GM19467 (cell line): Measurements from ENCODE around the gene C14orf119.

ENCODE experiments used
- ATAC-seq: cut with Tn5 transposase; IDR thresholded peaks from one replicate; pipeline ENCODE4 v1.9.1; 2021; ENCODE audit warnings: mild to moderate bottlenecking, moderate library complexity; ENCODE audit not compliant: unreplicated experiment

The C14orf119 gene

DNA sequence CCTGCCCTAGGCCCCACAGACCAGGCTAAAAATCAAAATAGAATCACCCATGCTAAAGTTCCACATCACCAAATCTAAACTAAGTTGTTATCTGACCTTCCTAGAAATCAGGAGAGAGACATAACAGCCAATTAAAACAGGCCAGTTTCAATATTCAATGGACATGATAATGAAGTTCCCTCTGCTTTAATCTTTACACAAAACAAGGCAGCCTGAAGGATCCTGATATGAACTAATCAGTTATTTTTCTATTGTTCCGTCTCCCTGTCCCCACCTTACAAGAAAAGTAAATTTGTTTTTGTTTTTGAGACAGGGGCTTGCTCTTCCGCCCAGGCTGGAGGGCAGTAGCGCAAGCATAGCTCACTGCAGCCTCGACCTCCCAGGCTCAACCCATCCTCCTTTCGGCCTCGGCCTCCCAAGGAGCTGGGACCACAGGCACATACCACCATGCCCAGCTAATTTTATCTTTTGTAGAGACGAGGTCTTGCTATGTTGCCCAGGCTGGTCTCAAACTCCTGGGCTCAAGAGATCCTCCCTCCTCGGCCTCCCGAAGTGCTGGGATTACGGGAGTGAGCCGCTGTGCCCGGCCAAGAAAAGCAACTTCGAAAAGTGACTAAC is 29.1 kb downstream of the C14orf119 start:
- no peak for ATAC-seq

DNA sequence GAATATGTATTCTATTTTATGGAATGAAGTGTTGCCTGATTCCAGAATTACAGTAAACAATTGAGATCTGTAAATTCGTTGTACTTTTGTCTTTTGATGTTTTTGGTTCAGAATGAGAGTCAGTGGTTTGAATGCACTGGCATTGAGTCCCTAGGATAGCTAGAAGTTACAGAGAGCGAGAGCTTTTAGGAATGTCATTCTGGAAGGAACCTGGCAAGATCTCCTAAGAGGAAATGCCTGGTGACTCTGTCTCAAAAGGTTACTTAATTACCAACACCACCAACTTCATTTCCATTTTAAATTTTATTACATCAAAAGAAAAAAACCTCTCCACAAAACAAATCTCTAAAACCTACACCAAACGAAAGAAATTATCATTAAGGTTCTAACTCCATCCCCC is 29.7 kb downstream of the C14orf119 start:
- no peak for ATAC-seq

DNA sequence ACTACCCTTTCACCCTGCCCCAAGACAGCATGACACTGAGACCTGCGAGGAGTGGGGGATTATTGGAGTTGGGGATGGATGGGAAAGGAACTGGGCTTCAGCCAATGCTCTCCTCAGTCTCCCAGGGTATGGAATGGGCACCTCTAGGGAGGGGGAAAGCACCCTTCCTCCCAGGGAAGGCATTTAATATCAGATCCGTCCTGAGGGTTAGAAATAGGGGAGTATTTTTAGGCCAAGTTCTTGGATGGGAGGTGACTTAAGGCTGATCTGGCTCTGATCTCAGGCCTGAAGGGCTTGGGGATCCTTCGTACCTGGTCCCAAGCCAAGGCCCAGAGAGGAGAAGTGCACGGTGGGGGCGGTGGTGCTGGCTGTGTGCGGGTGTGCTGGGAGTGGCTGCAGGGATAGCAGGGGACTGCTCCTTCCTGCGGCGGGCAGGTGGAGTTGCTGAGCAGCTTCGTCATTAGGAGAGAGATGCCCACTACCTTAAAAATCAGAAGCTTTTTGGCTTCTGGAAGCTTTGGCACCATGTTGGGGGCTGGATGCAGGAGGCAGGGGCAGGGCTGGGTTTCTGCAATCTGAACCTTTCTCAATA is 30.7 kb downstream of the C14orf119 start:
- ATAC-seq: no peak

DNA sequence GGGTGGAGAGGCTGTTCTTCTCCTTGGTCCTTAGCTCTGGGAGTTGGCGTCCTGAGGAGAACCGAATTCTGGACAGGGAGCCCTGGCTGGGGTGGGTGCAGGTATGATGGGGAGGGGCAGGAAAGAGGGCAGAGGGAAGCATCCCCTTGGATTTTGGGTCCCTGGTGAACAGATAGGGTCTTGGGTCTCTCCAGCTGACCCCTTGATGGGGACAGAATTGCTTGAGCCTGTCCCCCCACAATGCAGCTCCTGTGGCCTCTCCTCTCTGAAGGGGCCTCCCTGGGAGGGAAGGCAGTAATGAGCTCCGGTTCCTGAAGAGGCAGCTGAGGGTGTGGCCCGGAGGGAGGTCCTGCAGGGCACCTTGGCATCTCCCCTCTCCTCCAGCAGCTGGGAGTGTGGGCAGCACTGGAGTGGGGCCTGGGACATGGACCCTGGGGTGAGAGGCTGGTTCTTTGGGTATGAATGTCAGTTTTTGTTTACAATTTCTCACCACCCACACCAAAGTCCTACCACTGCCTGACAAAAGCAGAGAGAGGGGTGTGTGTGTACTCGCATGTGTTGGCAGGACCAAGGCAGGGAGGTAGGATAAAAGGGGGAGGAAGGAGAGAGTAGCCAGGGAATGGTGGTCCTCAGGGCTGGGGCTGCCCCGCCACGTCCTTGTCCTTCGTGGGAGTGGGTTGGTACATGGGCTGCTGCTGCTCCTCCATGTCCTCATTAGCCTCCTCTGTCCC is 31.4 kb downstream of the C14orf119 start:
- no peak for ATAC-seq

DNA sequence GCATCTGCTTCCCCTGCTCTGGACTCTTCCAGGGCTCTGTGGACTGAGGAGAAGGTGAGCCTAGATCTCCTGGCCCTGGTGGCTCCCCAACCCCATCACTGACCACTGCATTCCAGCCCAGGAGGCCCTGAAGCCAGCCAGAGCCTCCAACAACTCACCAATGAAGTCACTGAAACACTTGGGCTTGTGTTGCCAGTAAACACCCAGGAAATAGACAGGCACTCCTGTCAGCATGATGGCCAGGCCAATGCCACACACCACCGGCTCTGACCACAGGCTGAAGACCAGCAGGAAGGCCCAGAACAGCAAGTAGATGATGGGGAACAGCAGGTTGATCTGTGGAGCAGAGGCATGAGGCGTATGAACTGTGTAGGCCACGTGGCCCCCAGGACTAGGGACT is 32.6 kb downstream of the C14orf119 start:
- ATAC-seq: no peak

DNA sequence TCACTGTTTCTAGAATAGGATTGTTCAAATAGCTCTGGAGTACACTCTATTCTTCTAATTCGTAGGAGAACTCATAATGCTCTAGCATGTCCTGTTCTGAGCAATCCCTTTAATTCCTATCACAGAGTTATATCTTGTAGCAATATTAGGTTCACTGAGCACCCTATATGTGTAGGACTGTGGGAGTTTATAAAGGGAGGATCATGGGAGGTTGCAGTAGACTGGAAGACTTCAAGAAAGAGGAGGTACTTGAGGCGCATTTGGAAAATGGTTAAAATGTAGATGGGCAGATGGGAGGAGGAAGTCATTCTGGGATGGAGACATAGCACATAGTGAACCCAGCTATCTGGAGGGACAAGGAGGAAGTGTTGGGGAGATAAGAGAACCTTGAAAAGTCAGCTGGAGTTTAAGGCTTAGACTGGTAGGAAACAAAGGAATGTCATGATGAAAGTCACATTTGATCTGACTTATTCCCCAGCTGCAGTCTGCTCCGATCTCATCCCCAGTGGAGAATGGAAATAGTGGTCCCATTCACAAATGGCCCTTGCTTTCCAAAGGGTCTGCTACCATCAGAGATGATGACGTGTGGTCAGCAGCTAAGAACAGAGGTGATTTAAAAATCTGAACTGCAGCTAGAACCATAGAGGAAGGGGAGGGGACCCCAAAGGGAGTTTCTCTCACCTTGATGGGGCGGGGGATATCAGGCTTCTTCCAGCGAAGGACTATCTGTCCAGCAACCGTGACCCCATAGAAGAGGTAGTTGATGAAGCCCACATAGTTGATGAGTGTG is 33.9 kb downstream of the C14orf119 start:
- ATAC-seq: no peak

DNA sequence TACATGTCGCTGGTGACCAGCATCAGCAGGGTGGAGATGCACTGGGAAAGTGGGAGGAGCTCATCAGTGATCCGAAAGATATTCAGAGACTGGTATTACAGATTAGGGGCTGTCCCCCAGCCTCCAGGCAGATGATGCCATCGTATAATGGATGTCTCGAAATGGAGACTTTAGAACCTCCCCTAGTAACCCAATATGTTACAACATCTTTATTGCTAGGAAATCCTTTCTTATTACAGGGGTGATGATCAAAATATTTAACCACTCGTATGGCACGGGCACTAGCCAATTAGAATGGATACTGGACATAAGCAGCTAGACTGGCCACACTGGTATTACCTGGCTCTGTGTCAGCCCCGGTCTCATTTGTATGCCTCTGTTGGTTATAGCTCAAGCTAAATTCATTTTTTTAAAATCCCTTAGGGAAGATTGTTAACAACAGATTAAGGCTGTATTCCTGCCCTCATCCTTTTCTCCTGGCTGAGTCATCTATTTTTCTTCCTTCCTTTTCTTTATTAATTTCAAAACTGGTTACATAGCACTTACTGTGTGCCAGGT is 34.5 kb downstream of the C14orf119 start:
- ATAC-seq: no peak

DNA sequence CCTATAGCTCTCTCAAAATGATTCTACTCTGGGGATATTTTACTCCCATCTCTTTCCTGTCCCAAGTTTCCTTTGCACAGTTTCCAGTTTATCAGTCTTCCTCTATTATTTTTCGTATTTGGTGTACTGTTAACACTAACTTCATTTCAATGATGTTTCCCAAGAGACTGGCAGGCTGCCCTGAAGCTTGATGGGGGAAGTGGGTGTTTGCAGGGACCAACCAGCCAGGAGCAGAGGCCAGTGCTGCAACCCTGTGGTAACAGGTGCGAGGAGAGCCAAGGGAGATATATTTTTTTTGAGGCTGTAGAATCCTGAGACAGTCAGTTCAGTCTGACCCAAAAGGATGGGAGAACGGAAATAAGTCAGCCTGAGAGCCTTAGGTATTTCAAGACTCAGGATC is 35.6 kb downstream of the C14orf119 start:
- no peak for ATAC-seq

DNA sequence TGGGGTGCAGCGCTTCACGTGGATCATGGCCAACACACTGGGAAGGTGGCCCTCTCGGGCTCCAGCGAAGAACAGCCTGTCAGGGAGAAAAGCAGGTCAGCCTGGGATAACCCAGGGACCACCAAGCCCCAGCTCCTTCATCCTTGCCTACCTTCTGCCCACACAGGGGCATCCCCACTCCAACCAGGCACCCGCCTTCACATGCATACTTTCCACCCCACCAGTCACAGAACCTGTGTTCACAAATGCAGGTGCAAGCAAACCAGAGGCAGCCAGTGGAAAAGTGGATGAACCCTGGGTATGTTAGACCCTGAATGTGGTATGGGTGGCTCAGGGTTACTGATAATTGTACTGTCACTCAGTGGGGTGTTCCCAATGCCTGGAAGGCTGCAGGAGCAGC is 36.2 kb downstream of the C14orf119 start:
- no peak for ATAC-seq

DNA sequence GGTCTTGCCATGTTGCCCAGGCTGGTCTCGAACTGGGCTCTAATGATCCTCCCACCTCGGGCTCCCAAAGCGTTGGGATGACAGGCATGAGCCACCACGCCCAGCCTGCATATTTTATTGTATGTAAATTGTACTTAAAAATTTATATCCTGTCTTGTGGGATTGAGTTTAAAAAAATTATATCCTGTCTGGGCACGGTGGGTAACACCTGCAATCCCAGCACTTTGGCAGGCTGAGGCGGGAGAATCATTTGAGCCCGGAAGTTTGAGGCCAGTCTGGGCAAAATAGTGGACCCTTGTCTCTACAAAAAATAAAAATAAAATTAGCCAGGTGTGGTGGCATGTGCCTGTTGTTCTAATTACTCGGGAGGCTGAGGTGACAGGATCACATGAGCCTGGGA is 37.7 kb downstream of the C14orf119 start:
- no peak for ATAC-seq

DNA sequence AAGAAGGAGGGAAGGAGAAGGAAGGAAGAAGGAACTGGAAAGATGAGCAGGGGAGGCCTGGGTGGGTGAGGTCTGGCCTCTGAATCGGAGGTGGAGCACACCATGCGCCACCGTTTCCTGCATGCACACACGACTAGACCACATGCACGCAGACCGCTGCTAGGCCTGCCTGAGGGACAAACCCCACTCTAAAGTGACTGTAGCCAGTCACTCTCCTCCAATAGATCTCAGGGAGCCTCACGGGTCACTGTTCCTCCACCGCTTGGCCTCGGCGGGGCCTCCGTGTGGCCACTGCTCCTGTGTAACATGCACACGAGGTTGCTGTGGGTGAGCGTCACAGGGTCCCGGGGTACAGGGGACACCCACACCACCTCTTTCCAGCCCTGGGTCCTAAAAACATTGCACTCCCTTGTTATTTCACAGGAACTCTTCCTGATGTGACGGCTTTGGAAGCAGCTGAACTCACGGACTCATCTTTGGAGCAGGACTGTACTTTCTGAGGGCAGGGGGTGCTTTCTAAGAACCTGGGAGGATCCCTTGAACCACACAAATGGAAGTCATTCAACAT is 41.3 kb downstream of the C14orf119 start:
- ATAC-seq: no peak

DNA sequence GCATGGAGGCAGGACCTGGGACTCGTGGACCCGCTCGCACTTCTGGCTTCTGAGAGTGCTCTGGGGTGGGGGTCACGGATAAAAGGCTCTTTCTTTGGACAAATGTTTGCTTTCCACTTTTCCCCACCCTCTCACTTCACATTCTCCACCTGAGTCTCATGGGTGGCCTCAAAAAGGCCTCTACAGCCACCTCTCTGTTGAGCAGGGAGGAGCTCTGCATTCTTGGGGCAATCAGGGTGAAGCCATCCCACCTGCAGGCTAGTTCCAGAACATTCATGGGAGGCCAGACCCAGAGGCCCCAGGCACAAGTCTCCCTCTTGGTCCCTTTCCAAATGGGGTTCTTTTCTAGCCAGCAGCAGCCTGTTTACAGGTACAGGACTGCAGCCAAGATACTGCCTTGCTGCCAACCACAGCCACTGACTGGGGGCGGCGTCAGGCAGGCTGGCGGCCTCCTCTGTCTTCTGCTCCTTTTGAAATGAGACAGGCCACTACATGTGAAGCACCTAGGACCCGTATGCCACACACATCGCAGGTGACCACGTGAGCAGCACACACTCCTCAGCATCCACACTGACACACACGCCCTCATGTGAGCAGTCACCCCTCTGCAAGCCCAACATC is 42.0 kb downstream of the C14orf119 start:
- ATAC-seq: no peak

DNA sequence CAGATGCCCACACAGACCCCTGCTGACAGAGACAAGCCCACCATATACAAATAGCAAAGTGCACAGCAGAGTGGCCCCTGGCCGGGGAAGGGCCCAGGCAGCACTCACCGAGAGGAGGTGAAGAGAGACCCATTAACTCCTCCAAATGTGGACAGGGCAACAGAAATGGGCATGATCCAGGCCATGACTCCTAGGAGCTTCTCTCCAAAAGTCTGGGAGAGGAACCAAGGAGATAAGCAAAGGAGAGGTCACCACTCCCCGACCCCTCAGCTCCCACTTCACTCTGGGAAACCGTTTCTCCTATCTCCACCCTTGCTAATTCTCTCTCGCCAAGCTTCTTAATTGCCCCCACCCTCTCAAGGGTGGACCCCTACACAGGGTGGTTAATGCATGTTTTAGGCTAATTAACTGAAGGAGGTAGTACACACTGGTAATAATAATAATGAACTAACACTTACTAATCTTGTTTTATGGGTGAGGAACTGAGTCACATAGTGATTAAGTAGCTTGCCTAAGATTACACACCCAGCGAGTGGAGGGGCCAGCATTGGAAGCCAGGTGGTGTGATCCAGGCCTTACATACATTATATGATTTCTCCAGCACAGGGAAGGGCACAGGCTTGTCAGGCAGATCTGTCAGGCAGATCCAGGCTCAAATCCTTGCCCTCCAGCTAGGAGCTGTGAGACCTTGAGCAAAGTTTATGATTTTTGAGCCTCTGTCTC is 42.7 kb downstream of the C14orf119 start:
- no peak for ATAC-seq

DNA sequence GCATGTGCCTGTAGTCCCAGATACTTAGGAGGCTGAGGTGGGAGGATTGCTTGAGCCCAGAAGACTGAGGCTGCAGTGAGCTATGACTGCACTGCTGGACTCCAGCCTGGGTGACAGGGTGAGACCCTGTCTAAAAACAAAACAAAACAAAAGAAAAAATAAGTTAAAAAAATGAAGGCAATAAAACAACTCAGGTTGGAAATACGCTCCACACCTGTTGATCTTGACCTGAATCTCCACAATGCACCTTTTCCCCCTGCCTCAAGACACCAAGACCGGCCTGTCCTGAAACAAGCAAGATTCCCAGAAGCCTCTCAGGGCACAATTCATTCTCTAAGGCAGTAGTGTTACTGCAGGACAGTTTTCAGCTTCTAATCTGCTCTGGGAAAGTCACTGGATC is 44.6 kb downstream of the C14orf119 start:
- no peak for ATAC-seq

DNA sequence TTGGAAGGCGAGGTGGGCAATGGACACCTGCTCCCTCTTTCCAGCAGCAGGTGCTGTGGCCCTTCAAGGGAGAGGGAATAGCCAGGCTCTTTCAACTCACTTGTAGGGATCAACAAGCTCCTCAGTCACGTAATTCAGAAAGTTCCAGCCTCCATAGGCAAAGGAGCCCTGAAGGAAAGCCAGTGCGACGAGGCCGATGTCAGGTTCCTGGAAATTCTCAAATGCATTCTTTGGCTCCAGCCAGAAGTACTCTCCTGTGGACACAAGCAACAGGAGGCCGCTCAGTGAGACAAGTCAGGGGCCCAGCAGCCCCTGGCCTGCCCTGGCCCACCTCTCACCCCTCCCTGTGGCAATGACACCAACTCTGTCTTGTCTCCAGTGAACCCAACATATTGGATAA is 45.1 kb downstream of the C14orf119 start:
- ATAC-seq: no peak

DNA sequence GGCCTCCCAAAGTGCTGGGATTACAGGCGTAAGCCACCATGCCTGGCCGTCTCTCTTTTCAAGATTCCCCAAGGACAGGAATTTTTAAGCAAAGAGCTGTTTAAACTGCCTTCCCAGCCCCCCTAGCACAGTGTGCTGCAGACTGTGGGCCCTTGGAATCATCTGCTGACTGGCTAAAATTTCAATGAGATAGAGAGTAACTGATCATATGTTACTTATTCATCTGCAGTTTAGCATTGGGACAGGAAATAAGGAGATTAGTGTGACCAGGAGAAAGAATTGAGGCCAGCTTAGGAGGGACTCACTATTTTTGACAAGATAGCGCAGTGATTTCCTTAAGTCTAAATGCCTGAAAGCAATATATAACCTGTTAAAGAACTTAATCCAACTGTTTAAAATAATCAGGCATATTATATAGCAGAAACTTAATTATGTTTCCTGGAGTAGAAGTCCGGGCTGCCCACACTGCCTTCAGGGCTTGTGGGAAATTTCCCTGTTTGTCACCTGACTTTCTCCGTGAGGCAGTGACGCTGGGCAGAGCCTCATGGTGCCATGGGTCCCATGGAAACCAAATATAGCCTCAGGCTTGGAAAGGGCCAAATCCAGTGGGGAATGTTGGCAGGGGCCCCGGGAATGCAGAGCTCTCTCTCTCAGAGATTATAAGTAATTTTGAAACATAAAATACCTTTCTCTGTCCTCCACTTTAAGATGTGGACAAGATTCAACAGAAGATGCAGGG is 46.6 kb downstream of the C14orf119 start:
- no peak for ATAC-seq

DNA sequence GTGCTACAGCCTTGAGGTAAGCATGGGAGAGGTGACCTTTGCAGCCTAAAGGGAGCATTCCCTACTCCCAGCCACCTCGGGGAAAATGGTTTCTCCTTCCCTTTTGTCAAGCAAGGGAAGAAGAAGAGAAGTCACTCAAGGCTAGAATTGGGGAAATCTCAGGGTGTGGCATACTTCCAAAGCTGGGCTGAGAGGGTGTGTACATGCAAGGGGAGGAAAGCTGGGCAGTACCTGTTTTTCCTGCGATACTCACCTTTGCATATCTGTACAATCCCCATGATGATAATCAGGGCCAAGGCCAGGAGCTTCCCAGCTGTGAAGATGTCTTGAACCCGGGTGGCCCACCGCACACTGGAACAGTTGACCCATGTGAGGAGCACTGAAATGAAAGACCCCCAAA is 47.5 kb downstream of the C14orf119 start:
- ATAC-seq: no peak

DNA sequence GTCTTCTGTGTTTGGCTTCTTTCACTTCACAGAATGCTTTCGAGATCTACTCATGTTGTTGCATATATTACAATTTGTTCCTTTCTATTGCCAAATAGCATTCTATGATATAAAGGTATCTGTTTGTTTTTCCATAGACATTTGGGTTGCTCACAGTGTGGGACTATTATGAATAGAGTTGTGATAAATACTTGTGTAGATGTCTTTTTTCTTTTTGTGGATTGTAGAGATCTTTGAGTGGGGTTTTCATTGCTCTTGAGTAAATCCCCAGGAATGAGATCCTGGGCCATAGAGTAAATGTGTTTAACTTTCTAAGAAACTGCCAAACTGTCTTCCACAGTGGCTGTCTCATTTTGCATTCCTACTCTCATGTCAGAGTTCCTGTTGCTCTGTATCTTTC is 48.6 kb downstream of the C14orf119 start:
- ATAC-seq: no peak

DNA sequence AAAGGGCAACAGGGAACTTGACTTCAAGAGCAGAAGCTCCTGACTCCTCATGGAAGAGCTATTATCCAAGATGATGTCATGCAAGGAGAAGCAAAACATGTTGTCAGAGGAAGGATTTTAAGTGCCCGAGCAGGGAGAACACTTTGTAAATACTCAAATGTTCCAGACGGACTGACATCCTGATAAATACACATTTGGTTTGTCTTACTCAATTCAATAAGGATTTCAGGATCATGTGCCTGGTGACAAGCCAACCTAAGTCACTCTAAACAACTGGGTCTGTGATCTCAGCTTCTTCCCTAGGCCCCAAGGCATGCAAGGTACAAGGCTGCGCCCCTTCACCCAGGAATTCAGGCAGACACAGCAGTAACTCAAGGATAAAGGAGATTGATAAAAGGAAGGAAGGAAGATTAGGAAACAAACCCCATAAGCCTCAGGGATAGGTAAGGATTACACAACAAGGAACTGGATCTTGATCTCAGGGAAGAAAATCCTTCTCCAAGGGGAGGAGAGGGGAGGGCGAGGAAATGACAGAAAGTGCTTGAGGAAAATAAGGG is 50.6 kb downstream of the C14orf119 start:
- ATAC-seq: no peak
